HG02623 (cell line): ENCODE measurements around the gene G2E3.
"Not testable (repeated sequence)": the region's sequence is repeated elsewhere in the genome, so short reads cannot be mapped to it uniquely, and the experiment has no call there.

Experiments
- ATAC-seq: cut with Tn5 transposase; IDR thresholded peaks from one replicate; pipeline ENCODE4 v1.9.1; 2021; ENCODE audit warnings: moderate library complexity; ENCODE audit not compliant: unreplicated experiment

Gene G2E3

GRCh38 chr14:30558362-30558674, 640 bp upstream of the G2E3 start:
- ATAC-seq, result no peak

- ATAC-seq, result no peak
Observed at GRCh38 chr14:30559638-30560091, 707 bp downstream of the G2E3 start.

- ATAC-seq, result no peak
Observed at GRCh38 chr14:30560581-30560980, 1.6 kb downstream of the G2E3 start.

- no peak for ATAC-seq
Observed at GRCh38 chr14:30564235-30564867, 5.4 kb downstream of the G2E3 start.

GRCh38 chr14:30564868-30565248, 5.9 kb downstream of the G2E3 start:
- no peak for ATAC-seq

GRCh38 chr14:30569216-30569902, 10.4 kb downstream of the G2E3 start:
- ATAC-seq, result no peak

- ATAC-seq, result no peak
Observed at GRCh38 chr14:30569903-30570226, 10.9 kb downstream of the G2E3 start.

GRCh38 chr14:30572237-30572636, 13.3 kb downstream of the G2E3 start:
- no peak for ATAC-seq

- ATAC-seq, result no peak
Observed at GRCh38 chr14:30572771-30573170, 13.8 kb downstream of the G2E3 start.

- no peak for ATAC-seq
Observed at GRCh38 chr14:30573226-30573814, 14.4 kb downstream of the G2E3 start.

GRCh38 chr14:30573966-30574365, 15.0 kb downstream of the G2E3 start:
- no peak for ATAC-seq

- not testable (repeated sequence) for ATAC-seq
Observed at GRCh38 chr14:30574777-30575176, 15.8 kb downstream of the G2E3 start.

GRCh38 chr14:30576333-30576732, 17.4 kb downstream of the G2E3 start:
- ATAC-seq, result not testable (repeated sequence)

- ATAC-seq, result no peak
Observed at GRCh38 chr14:30580616-30581282, 21.8 kb downstream of the G2E3 start.

- no peak for ATAC-seq
Observed at GRCh38 chr14:30581283-30581625, 22.3 kb downstream of the G2E3 start.

GRCh38 chr14:30582376-30582775, 23.4 kb downstream of the G2E3 start:
- ATAC-seq, result no peak

- no peak for ATAC-seq
Observed at GRCh38 chr14:30584058-30584630, 25.2 kb downstream of the G2E3 start.

GRCh38 chr14:30585204-30585603, 26.2 kb downstream of the G2E3 start:
- ATAC-seq, result no peak

GRCh38 chr14:30587141-30587540, 28.2 kb downstream of the G2E3 start:
- ATAC-seq, result no peak

GRCh38 chr14:30588873-30589272, 29.9 kb downstream of the G2E3 start:
- ATAC-seq, result no peak

GRCh38 chr14:30596935-30597334, 38.0 kb downstream of the G2E3 start:
- no peak for ATAC-seq

GRCh38 chr14:30597504-30597903, 38.5 kb downstream of the G2E3 start:
- ATAC-seq, result no peak
